GM12864 (cell line): ENCODE results near the gene DLGAP5.

Experiments used
- DNase-seq: peaks from one replicate; pipeline ENCODE4 v3.0.0-alpha.2; 2011; ENCODE audit warnings: low read depth
- H3K4me3 ChIP-seq: 2 replicates; pipeline ENCODE4 v1.5.1; 2011; ENCODE audit warnings: mild to moderate bottlenecking, low read depth, low read length, control low read depth
- TF ChIP-seq, protein P1 (sequence below): IDR thresholded peaks from 2 replicates; pipeline ENCODE4 v1.5.1; 2011; ENCODE audit warnings: low read depth, mild to moderate bottlenecking, moderate library complexity, low read length, control low read depth, inconsistent platforms; ENCODE audit errors: missing control alignments

Gene DLGAP5

DNA sequence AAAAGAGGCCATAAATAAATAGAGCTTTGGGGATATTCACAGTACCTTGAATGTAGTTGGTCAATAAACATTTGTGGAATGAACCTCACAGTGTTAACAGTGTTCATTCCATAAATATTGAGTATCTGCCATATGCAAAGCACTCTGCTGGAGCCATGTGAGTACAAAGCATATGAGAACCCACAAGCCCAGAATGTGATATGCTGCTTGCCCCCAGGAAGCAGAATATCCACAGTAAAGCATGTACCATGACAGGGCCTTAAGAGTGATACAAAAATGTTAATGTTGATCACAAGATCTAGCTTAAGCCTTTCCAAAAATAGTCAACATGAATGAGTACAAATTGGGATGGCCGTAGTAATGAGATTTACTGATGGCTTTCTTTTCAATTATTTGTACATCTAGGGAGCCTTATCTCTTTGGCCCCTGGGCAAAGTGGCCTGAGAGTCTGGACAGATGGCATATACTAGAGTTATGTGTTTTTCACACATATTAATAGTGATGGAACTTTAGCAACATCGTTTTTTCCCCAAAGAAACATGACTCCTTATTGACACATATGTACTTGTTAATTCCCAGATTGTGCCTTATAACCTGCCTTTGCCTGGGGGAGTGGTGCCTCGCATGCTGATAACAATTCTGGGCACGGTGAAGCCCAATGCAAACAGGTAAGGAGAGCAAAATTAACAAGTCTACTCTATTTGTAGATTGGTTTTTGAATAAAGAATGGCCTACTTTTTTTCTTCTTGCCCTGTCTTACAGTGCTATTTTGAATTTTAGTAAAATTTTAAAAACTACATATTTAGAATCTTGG, 51.5 kb downstream of the DLGAP5 start:
- TF ChIP-seq, protein P1, sequence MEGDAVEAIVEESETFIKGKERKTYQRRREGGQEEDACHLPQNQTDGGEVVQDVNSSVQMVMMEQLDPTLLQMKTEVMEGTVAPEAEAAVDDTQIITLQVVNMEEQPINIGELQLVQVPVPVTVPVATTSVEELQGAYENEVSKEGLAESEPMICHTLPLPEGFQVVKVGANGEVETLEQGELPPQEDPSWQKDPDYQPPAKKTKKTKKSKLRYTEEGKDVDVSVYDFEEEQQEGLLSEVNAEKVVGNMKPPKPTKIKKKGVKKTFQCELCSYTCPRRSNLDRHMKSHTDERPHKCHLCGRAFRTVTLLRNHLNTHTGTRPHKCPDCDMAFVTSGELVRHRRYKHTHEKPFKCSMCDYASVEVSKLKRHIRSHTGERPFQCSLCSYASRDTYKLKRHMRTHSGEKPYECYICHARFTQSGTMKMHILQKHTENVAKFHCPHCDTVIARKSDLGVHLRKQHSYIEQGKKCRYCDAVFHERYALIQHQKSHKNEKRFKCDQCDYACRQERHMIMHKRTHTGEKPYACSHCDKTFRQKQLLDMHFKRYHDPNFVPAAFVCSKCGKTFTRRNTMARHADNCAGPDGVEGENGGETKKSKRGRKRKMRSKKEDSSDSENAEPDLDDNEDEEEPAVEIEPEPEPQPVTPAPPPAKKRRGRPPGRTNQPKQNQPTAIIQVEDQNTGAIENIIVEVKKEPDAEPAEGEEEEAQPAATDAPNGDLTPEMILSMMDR: no peak

DNA sequence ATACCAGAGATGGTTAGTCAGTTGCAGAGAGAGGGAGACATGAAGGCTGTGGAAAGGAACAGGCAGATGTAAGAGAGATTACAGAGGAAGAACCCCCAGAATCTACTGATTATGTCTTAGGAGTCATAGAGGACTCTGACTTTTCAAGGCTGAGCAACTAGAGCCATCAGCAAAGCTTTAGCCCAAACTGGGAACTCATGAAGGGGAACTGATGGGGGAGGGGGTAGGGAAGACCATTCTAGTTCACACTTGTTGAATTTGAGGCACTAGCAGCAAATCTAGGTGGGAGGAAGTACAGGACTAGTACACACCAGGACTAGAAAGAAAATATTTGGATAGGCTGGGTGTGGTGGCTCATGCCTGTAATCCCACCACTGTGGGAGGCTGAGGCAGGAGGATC, 52.2 kb downstream of the DLGAP5 start:
- H3K4me3 ChIP-seq: no peak overlapping the region
- TF ChIP-seq, protein P1: no peak
- no peak for DNase-seq

More for the DNA sequence above, 51.5 kb downstream of the DLGAP5 start:
- no peak for DNase-seq
- no peak overlapping the region for H3K4me3 ChIP-seq

DNA sequence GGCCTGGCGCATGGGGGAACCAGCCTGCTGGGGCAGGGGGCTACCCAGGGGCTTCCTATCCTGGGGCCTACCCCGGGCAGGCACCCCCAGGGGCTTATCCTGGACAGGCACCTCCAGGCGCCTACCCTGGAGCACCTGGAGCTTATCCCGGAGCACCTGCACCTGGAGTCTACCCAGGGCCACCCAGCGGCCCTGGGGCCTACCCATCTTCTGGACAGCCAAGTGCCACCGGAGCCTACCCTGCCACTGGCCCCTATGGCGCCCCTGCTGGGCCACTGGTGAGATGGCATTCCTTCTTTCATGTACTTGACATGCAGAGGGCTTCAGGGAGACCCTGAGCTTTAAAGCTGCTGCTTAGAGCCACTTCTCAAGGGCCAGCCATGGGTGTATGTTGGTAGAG, 53.3 kb downstream of the DLGAP5 start:
- TF ChIP-seq, protein P1: peak; percentile 43
- DNase-seq: no peak
- H3K4me3 ChIP-seq: no peak overlapping the region

DNA sequence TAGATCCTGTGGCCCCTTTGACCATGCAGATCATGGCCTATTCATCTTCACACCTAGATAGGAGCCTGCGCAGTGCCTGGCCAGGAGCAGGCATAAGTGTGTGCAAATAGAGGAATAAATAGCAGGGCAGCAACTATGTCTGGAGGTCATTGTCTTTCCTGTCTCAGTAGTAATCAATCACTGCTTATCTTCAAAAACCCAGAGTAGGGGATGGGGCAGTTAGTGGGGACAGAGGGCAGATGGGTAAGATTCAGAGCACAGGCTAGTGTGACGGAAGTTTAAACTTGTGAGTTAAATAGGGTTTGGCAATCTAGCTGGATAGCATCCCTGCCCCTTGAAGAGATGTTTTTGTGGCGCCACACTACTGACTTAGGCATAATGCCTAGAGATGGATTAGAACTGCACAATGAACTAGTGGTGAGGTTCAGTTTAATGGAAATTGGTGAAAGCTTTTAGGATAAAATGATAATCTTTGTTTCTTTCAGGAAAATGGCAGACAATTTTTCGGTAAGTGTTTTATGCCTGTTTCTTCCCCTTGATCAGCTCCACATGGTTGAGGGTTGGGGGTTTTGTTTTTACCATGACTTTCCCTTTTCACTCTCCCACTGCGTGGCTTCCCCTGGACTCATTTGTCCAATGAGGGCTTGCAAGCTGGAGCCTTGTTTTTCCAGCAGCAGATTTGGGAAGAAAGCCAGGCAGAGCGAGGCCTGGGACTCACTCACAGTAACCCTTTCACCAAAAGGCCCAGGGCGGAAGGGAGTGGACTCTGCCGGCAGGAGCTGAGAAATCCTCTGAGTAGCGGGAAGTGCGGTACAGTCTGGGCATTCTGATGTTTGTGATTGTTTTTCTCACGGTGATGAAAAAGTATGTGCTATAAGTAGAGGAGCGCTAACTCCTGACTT, 54.2 kb downstream of the DLGAP5 start:
- no peak for DNase-seq
- no peak overlapping the region for H3K4me3 ChIP-seq
- TF ChIP-seq, protein P1: no peak

DNA sequence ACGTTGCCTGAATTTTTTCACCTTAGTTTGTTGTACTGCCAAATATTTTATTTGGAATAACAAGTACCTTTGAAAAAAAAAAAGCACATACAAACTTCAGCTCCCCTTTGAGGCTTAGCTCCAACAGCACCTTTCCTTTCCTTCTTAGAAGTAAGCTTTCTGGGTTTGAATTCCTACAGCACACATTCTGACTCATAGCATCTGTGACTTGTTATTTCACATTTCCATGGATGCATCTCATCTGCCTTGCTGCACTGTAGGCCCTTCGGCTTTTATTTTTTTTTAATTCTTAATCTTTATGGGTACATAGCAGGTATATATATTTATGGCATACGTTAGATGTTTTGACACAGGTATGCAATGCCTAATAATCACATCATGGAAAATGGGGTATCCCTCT, 55.1 kb downstream of the DLGAP5 start:
- H3K4me3 ChIP-seq: no peak overlapping the region
- no peak for DNase-seq
- TF ChIP-seq, protein P1: no peak

DNA sequence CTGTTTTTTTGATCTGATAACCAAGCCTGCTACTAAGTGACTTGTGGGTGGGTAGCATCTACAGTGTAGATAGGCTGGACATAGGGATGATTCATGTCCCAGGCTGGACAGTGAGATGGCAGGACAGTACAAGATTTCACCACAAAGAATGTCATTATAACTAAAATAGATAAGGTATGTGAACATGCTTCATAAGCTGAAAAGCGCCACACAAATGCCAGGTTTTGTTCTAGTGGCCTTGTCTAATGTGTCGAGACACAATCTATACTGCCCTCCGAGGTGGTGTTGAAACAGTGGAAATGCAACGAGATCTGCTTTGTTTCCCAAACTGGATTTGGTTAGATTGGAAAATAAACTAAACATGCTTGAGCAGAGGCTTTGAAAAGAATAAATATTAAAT, 58.0 kb downstream of the DLGAP5 start:
- DNase-seq: no peak
- no peak overlapping the region for H3K4me3 ChIP-seq
- TF ChIP-seq, protein P1: no peak
